Smooth muscle cell (in vitro differentiated cells): ENCODE measurements around the gene PFDN1. TPM values are rescaled to one million over a fixed set of nuclear protein-coding genes. Genes with fewer than 3 reads are reported as not detected.

Experiments used
- DNase-seq: peaks from one replicate; lab custom pipeline; 2025; ENCODE audit not compliant: unreplicated experiment; lab: John Stamatoyannopoulos, UW
- H2AFZ ChIP-seq: fragments of 200-600 bp; sonication (generic); 2 replicates; pipeline ENCODE4 v1.6.0; 2016; ENCODE audit warnings: antibody characterized with exemption, low read depth, mild to moderate bottlenecking
- H3F3A ChIP-seq: fragments of 200-600 bp; sonication (generic); 2 replicates; pipeline ENCODE4 v1.6.0; 2017; ENCODE audit warnings: antibody characterized with exemption, low read depth
- H3K27ac ChIP-seq: fragments of 200-600 bp; sonication (generic); 2 replicates; pipeline ENCODE4 v1.5.1; 2016; ENCODE audit warnings: low read depth, mild to moderate bottlenecking
- H3K27me3 ChIP-seq: fragments of 200-600 bp; sonication (generic); 2 replicates; pipeline ENCODE4 v1.6.1; 2016; ENCODE audit warnings: low read depth, mild to moderate bottlenecking
- H3K36me3 ChIP-seq: fragments of 200-600 bp; sonication (generic); 2 replicates; pipeline ENCODE4 v1.5.1; 2016; ENCODE audit warnings: low read depth
- H3K4me1 ChIP-seq: fragments of 200-600 bp; sonication (generic); 2 replicates; pipeline ENCODE4 v1.5.1; 2016; ENCODE audit warnings: low read depth
- H3K4me2 ChIP-seq: fragments of 200-600 bp; sonication (generic); 2 replicates; pipeline ENCODE4 v1.6.0; 2016; ENCODE audit warnings: mild to moderate bottlenecking
- H3K4me3 ChIP-seq: fragments of 200-600 bp; sonication (generic); 2 replicates; pipeline ENCODE4 v1.5.1; 2016; ENCODE audit warnings: mild to moderate bottlenecking
- H3K79me2 ChIP-seq: fragments of 200-600 bp; sonication (generic); 2 replicates; pipeline ENCODE4 v1.6.0; 2016; ENCODE audit warnings: low read depth, mild to moderate bottlenecking
- H3K9ac ChIP-seq: fragments of 200-600 bp; sonication (generic); 2 replicates; pipeline ENCODE4 v1.6.0; 2016; ENCODE audit warnings: low read depth
- H3K9me3 ChIP-seq: fragments of 200-600 bp; sonication (generic); replicated peaks from 2 replicates; pipeline ENCODE4 v1.5.1; 2016; ENCODE audit warnings: low read depth
- H4K20me1 ChIP-seq: fragments of 200-600 bp; sonication (generic); 2 replicates; pipeline ENCODE4 v1.6.0; 2016; ENCODE audit warnings: low read depth
- WGBS: methylation state at CpG from one replicate; pipeline ENCODE4 v1.1.7; 2016; ENCODE audit warnings: low lambda C conversion rate; 5-methylcytosine and 5-hydroxymethylcytosine counted together
- polyA plus RNA-seq: library from polyadenylated mRNA; unstranded; fragments of >200 nt; fragmentation: Nextera tagmentation; extraction: Ambion mirVana; gene quantifications from 2 replicates; pipeline ENCODE4 v1.2.1, GENCODE V29; 2016
- total RNA-seq: library from RNA; depleted of rRNA; stranded (reverse); fragments of >200 nt; gene quantifications from 2 replicates; pipeline ENCODE4 v1.2.3, GENCODE V29; 2014
- TF ChIP-seq, protein P1 (sequence below): fragments of 200-600 bp; sonication (generic); IDR thresholded peaks from 2 replicates; pipeline ENCODE4 v1.5.1; 2017; ENCODE audit warnings: borderline replicate concordance, mild to moderate bottlenecking, antibody characterized with exemption; ENCODE audit not compliant: insufficient read depth, poor library complexity, severe bottlenecking

Gene PFDN1
- total and polyA plus RNA-seq, 2 experiments from 2014 or later, result 145 to 154 TPM

GRCh38 chr5:140342287-140342686 lies 39.4 kb upstream of the PFDN1 start:
- Histone ChIP-seq H2AFZ (no peak overlapping the region), H3K4me2 (no peak overlapping the region), H3K9ac (no peak overlapping the region), H3K36me3 (no peaks in the 10 kb centered on the region), H3K4me1 (peaks cover 10% of the 10 kb centered on the region), H3K9me3 (no peaks in the 10 kb centered on the region), H4K20me1 (peaks cover 54% of the 10 kb centered on the region), H3K79me2 (peaks cover 45% of the 10 kb centered on the region), H3K27me3 (no peaks in the 10 kb centered on the region), H3K4me3 (no peak overlapping the region), H3F3A (peaks cover 12% of the 10 kb centered on the region), H3K27ac (no peak overlapping the region)
- no peak for DNase-seq
- WGBS, result 81% methylated on average over 6 of the region's 6 CpGs
- TF ChIP-seq, protein P1, sequence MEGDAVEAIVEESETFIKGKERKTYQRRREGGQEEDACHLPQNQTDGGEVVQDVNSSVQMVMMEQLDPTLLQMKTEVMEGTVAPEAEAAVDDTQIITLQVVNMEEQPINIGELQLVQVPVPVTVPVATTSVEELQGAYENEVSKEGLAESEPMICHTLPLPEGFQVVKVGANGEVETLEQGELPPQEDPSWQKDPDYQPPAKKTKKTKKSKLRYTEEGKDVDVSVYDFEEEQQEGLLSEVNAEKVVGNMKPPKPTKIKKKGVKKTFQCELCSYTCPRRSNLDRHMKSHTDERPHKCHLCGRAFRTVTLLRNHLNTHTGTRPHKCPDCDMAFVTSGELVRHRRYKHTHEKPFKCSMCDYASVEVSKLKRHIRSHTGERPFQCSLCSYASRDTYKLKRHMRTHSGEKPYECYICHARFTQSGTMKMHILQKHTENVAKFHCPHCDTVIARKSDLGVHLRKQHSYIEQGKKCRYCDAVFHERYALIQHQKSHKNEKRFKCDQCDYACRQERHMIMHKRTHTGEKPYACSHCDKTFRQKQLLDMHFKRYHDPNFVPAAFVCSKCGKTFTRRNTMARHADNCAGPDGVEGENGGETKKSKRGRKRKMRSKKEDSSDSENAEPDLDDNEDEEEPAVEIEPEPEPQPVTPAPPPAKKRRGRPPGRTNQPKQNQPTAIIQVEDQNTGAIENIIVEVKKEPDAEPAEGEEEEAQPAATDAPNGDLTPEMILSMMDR, result no peak

DNA sequence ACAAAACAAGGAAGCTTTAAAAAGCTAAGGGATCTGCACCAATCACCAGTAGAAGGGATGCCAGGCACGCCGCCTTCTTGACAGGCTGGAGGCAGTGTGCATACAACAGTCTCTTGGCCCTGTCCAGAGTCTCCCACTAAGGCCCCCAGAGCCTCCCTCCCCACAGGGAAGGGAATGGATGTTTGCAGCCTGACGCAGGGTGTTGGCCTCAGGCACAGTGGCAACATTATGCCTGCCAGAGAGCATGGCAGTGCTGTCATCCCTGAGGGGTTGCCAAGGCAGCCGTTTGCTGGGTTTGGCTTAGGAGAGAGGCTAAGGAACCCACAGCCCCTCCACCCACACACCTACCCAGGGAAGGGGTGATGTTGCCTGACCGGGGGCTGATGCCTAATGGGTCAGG lies 38.7 kb upstream of the PFDN1 start:
- Histone ChIP-seq H3K36me3 (peaks cover 3% of the 10 kb centered on the region), H3F3A (peaks cover 6% of the 10 kb centered on the region), H2AFZ (no peak overlapping the region), H3K9me3 (no peaks in the 10 kb centered on the region), H3K4me2 (no peak overlapping the region), H3K79me2 (peaks cover 49% of the 10 kb centered on the region), H4K20me1 (peaks cover 54% of the 10 kb centered on the region), H3K4me3 (no peak overlapping the region), H3K27me3 (no peaks in the 10 kb centered on the region), H3K27ac (no peak overlapping the region), H3K9ac (no peak overlapping the region), H3K4me1 (peaks cover 6% of the 10 kb centered on the region)
- WGBS, result 92% methylated on average over 5 of the region's 5 CpGs
- DNase-seq, result no peak
- TF ChIP-seq, protein P1, result no peak

DNA sequence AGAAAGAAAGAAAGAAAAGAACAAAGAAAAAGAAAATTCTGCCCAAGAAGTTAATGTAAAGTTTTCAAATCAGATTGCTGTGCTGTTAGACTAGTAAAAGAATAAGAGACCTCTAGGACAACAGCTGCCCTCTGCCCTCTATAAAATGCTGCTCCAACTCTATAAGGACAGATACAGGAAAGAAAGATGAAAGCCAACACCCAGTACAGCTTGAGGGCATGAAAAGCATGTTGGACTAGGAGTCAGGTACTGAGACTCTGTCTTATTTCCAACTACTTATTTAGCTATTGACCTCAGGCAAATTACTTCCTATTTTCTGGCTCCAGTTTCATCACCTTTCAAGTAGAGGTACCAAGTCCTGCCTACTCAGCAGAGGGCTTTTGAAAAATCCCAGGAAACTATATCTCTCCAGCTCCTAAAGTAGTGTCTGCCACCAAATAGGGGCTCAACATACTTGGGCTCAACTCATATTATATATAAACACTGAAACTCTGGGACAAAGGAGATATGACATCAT lies 37.8 kb upstream of the PFDN1 start:
- Histone ChIP-seq H3K4me2 (no peak overlapping the region), H3K9me3 (no peaks in the 10 kb centered on the region), H3K4me3 (no peak overlapping the region), H3K36me3 (peaks cover 8% of the 10 kb centered on the region), H3K9ac (no peak overlapping the region), H3K4me1 (peaks cover 6% of the 10 kb centered on the region), H3K27ac (peak overlapping the region; percentile 24), H3K79me2 (peaks cover 47% of the 10 kb centered on the region), H3K27me3 (no peaks in the 10 kb centered on the region), H2AFZ (no peak overlapping the region), H3F3A (peaks cover 6% of the 10 kb centered on the region), H4K20me1 (peaks cover 54% of the 10 kb centered on the region)
- no peak for DNase-seq
- TF ChIP-seq, protein P1, result no peak

GRCh38 chr5:140339636-140340035 lies 36.7 kb upstream of the PFDN1 start:
- Histone ChIP-seq H3K9me3 (no peaks in the 10 kb centered on the region), H3K27me3 (no peaks in the 10 kb centered on the region), H3K27ac (peak overlapping the region; percentile 40), H3K79me2 (peaks cover 37% of the 10 kb centered on the region), H3K4me2 (no peak overlapping the region), H2AFZ (no peak overlapping the region), H3K9ac (no peak overlapping the region), H3F3A (peaks cover 6% of the 10 kb centered on the region), H3K4me3 (no peak overlapping the region), H3K36me3 (peaks cover 10% of the 10 kb centered on the region), H4K20me1 (peaks cover 44% of the 10 kb centered on the region), H3K4me1 (no peaks in the 10 kb centered on the region)
- no peak for DNase-seq
- WGBS, result 77% methylated on average over 4 of the region's 4 CpGs
- TF ChIP-seq, protein P1, result no peak
